K562 (cell line): Measurements from ENCODE around the gene LMNB1. TPM values are rescaled to one million over a fixed set of nuclear protein-coding genes. Genes with fewer than 3 reads are reported as not detected.
A peak's percentile ranks its signal among the peaks of the same experiment; 100 is the strongest.

Source experiments
- ATAC-seq: fragments of 200-7000 bp; cut with Tn5 transposase; 3 replicates; pipeline ENCODE4 v1.9.1; 2020; ENCODE audit warnings: moderate library complexity
- BruUV-seq: library from RNA; stranded (reverse); fragments of 400-500 nt; replicated peaks from 2 replicates; lab custom pipeline; 2021; lab: Mats Ljungman, UMichigan
- CTCF ChIA-PET: fragments of 300-600 bp; formaldehyde crosslinking; extraction: SDS; loops from one replicate; lab custom pipeline; 2021; ENCODE audit warnings: low intra/inter-chr PET ratio; lab: Yijun Ruan, JAX
- POLR2A ChIA-PET: fragments of 300-600, 350-650 bp; sonication (Branson Sonifier 250); formaldehyde crosslinking; extraction: SDS; loops from one replicate; lab custom pipeline; 2021; ENCODE audit warnings: antibody characterized with exemption, inconsistent platforms; lab: Yijun Ruan, JAX
- DNase-seq, 4 experiments: peaks; one replicate each; pipeline versions ENCODE4 v3.0.0 to v3.0.0-alpha.2; 2011 to 2018; ENCODE audit warnings: low spot score in 3 of 4, mixed read lengths in 3 of 4; ENCODE audit errors: extremely low read depth in 1 of 4
- FAIRE-seq: peaks from 2 replicates; lab custom pipeline; 2011; peaks lifted over from hg19 to GRCh38; lab: Jason Lieb, UNC
- H2AFZ ChIP-seq: 2 replicates; pipeline ENCODE4 v1.6.0; 2011; ENCODE audit warnings: low read depth, low read length, control low read depth, inconsistent platforms
- H3K27ac ChIP-seq: fragments of 200-600 bp; 3 replicates; pipeline ENCODE4 v1.8.0; 2011; ENCODE audit warnings: low read depth, mild to moderate bottlenecking, control low read depth, inconsistent platforms, low read length, moderate library complexity, mixed read lengths; ENCODE audit errors: extremely low read depth
- H3K27me3 ChIP-seq, 2 experiments: fragments of 300-600 bp in 1 of 2; 2 replicates in 1 of 2; 3 replicates in 1 of 2; pipeline versions ENCODE4 v1.6.0 to v1.8.0; 2011; ENCODE audit warnings: inconsistent platforms in 2 of 2, low read length in 2 of 2, mild to moderate bottlenecking in 1 of 2, mixed read lengths in 1 of 2, moderate library complexity in 1 of 2; ENCODE audit not compliant: control insufficient read depth in 2 of 2, insufficient read depth in 2 of 2
- H3K36me3 ChIP-seq: fragments of 300-600 bp; 3 replicates; pipeline ENCODE4 v1.8.0; 2011; ENCODE audit warnings: mild to moderate bottlenecking, low read length, inconsistent platforms; ENCODE audit not compliant: control insufficient read depth, insufficient read depth
- H3K4me1 ChIP-seq, 2 experiments: fragments of 200-600 bp in 1 of 2; replicated peaks in 1 of 2; 2 replicates in 1 of 2; 3 replicates in 1 of 2; pipeline versions ENCODE4 v1.5.1 to v1.8.0; 2011; ENCODE audit warnings: inconsistent platforms in 2 of 2, low read length in 2 of 2, mild to moderate bottlenecking in 1 of 2, mixed read lengths in 1 of 2, moderate library complexity in 1 of 2; ENCODE audit not compliant: control insufficient read depth in 2 of 2, insufficient read depth in 2 of 2
- H3K4me2 ChIP-seq: 2 replicates; pipeline ENCODE4 v1.6.1; 2011; ENCODE audit warnings: low read length, control low read depth, inconsistent platforms, mixed read lengths; ENCODE audit not compliant: insufficient read depth
- H3K4me3 ChIP-seq: fragments of 200-600 bp; sonication (generic), shearing (Covaris generic); 2 replicates; pipeline ENCODE4 v1.5.1; 2016; ENCODE audit warnings: control low read depth, inconsistent platforms
- H3K79me2 ChIP-seq: fragments of 200-600 bp; 3 replicates; pipeline ENCODE4 v1.8.0; 2011; ENCODE audit warnings: low read length, inconsistent platforms; ENCODE audit not compliant: control insufficient read depth, insufficient read depth
- H3K9ac ChIP-seq, 2 experiments: 2 replicates each; pipeline versions ENCODE4 v1.6.0 to v1.6.1; 2011; ENCODE audit warnings: low read depth in 2 of 2, low read length in 2 of 2, control low read depth in 1 of 2, inconsistent platforms in 1 of 2, mild to moderate bottlenecking in 1 of 2, mixed read lengths in 1 of 2; ENCODE audit not compliant: insufficient read depth in 1 of 2
- H3K9me1 ChIP-seq: one replicate; pipeline ENCODE4 v1.6.0; 2011; ENCODE audit warnings: inconsistent platforms, mild to moderate bottlenecking, low read length, moderate library complexity; ENCODE audit not compliant: control insufficient read depth, insufficient read depth
- H3K9me3 ChIP-seq: replicated peaks from 2 replicates; pipeline ENCODE4 v1.5.1; 2011; ENCODE audit warnings: low read depth, low read length, inconsistent platforms; ENCODE audit not compliant: control insufficient read depth, insufficient read depth
- H4K20me1 ChIP-seq: replicated peaks from 2 replicates; pipeline ENCODE4 v1.6.1; 2011; ENCODE audit warnings: low read length, inconsistent platforms, mixed read lengths; ENCODE audit not compliant: control insufficient read depth, insufficient read depth
- CBX2 ChIP-seq: fragments of 200-600 bp; sonication (generic); IDR thresholded peaks from one replicate; pipeline ENCODE4 v1.6.1; 2012; ENCODE audit warnings: mild to moderate bottlenecking, low read length, inconsistent platforms; ENCODE audit not compliant: insufficient read depth, poor library complexity, severe bottlenecking
- HNRNPK ChIP-seq: fragments of 200-400 bp; formaldehyde crosslinking; IDR thresholded peaks from one replicate; pipeline ENCODE4 v1.6.1; 2018; ENCODE audit warnings: mild to moderate bottlenecking, low read depth, low read length; ENCODE audit not compliant: poor library complexity, severe bottlenecking
- JUND ChIP-seq, 2 experiments: IDR thresholded peaks; 2 replicates in 1 of 2; 3 replicates in 1 of 2; pipeline ENCODE4 v1.6.1; 2011; ENCODE audit warnings: borderline replicate concordance in 2 of 2, low read depth in 2 of 2, low read length in 2 of 2, improper control_type of control experiment in 1 of 2, missing biosample characterization in 1 of 2, missing genetic modification characterization in 1 of 2, missing genetic modification reagents in 1 of 2
- LCOR ChIP-seq: sonication (generic); formaldehyde crosslinking; IDR thresholded peaks from 2 replicates; pipeline ENCODE4 v1.8.0; 2022; ENCODE audit warnings: mild to moderate bottlenecking, missing genetic modification reagents
- NFRKB ChIP-seq: fragments of 450-650 bp; IDR thresholded peaks from 2 replicates; pipeline ENCODE4 v1.6.1; 2016; ENCODE audit warnings: low read depth
- NFYB ChIP-seq: IDR thresholded peaks from 2 replicates; pipeline ENCODE4 v1.6.1; 2011; ENCODE audit warnings: mild to moderate bottlenecking, moderate library complexity; ENCODE audit not compliant: insufficient read length; ENCODE audit errors: extremely low read depth
- NR2F6 ChIP-seq: fragments of 450-650 bp; formaldehyde crosslinking; IDR thresholded peaks from 2 replicates; pipeline ENCODE4 v1.4.0; 2020; ENCODE audit warnings: mild to moderate bottlenecking
- PCBP2 ChIP-seq: fragments of 200-400 bp; formaldehyde crosslinking; IDR thresholded peaks from 2 replicates; pipeline ENCODE4 v1.6.1; 2018; ENCODE audit warnings: low read length, low read depth, mild to moderate bottlenecking, moderate library complexity; ENCODE audit not compliant: poor library complexity, severe bottlenecking
- SFPQ ChIP-seq: fragments of 200-400 bp; formaldehyde crosslinking; IDR thresholded peaks from 2 replicates; pipeline ENCODE4 v1.6.1; 2017; ENCODE audit warnings: mild to moderate bottlenecking, low read depth, low read length, moderate library complexity
- TBP ChIP-seq: optimal IDR thresholded peaks from 2 replicates; pipeline ENCODE3; 2011; ENCODE audit warnings: low read depth, low read length, improper control_type of control experiment
- ZNF280B ChIP-seq: fragments of 250-450 bp; sonication (Bioruptor Pico); IDR thresholded peaks from 2 replicates; pipeline ENCODE4 v1.5.1; 2021; ENCODE audit warnings: mild to moderate bottlenecking
- ZNF449 ChIP-seq: fragments of 250-450 bp; sonication (Bioruptor Pico); IDR thresholded peaks from 2 replicates; pipeline ENCODE4 v1.8.0; 2022; ENCODE audit warnings: moderate library complexity, mild to moderate bottlenecking, inconsistent platforms
- WGBS: fragments of 100-300 bp; shearing (Covaris generic); methylation state at CpG from one replicate; pipeline ENCODE4 v1.1.6; 2016; ENCODE audit warnings: low coverage, mixed read lengths; ENCODE audit not compliant: insufficient coverage; ENCODE audit errors: missing lambda C conversion rate; 5-methylcytosine and 5-hydroxymethylcytosine counted together
- in situ Hi-C: fragments of 300-500 bp; cut with MboI; formaldehyde crosslinking; loops from 4 replicates; pipeline ENCODE4 v1.15.0; 2018; ENCODE audit warnings: inconsistent platforms, mixed read lengths
- intact Hi-C: fragments of 100-400 bp; cut with micrococcal nuclease; formaldehyde crosslinking; loops from 2 replicates; pipeline ENCODE4 v1.14.2; 2022
- polyA plus RNA-seq, 8 experiments: library from polyadenylated mRNA; depleted of rRNA in 4 of 8; stranded (reverse) in 5 of 8; unstranded in 3 of 8; fragments of >200 nt; fragmentation: Nextera tagmentation in 2 of 8; fragmentation: Illumina TruSeq in 1 of 8; extraction: Ambion mirVana in 2 of 8; extraction: Trizol in 1 of 8; gene quantifications; 2 replicates each; pipeline versions ENCODE4 v1.2.1 to v1.2.3, GENCODE V29; 2011 to 2014; ENCODE audit warnings: inconsistent platforms in 1 of 8, missing spikeins in 1 of 8
- total RNA-seq, 7 experiments: library from RNA; depleted of rRNA in 6 of 7; stranded (reverse); fragments of >200 nt in 6 of 7; fragmentation: Illumina TruSeq in 2 of 7; extraction: Trizol in 2 of 7; gene quantifications; 2 replicates each; pipeline versions ENCODE4 v1.2.1 to v1.2.3, GENCODE V29; 2011 to 2021; ENCODE audit warnings: low replicate concordance in 1 of 7

LMNB1 gene
- total and polyA plus RNA-seq, 9 of the 15 experiments (the other 6 are each of a cell fraction or from before 2014, with no cell fraction given) = 2.8 to 190 (median 131) TPM

GRCh38 chr5:126836778-126837177 lies 59.8 kb downstream of the LMNB1 start:
- H2AFZ ChIP-seq = no peak overlapping the region
- no peaks in the 10 kb centered on the region for H3K9me3 ChIP-seq
- H4K20me1 ChIP-seq = no peaks in the 10 kb centered on the region
- 88% methylated on average over 2 of the region's 2 CpGs for WGBS
- no peaks in the 10 kb centered on the region; a peak in 1 of 5 replicates for H3K4me1 ChIP-seq
- DNase-seq = no peak
- CTCF ChIA-PET = interaction anchor here (2.0 kb wide), 1 partner anchor 656 kb away, joined by 14 read pairs; no protein-coding TSS in a partner anchor
- no peaks in the 10 kb centered on the region for H3K79me2 ChIP-seq
- ATAC-seq = no peak
- no peak for FAIRE-seq
- no peak overlapping the region for H3K9ac ChIP-seq
- H3K9me1 ChIP-seq = no peaks in the 10 kb centered on the region
- no peak for TF ChIP-seq LCOR (CRISPR knock-in tag)
- TF ChIP-seq PCBP2 = peak; percentile 74
- no peak for TF ChIP-seq ZNF280B (CRISPR knock-in tag)
- TF ChIP-seq HNRNPK = peak; percentile 66
- no peak for TF ChIP-seq NFRKB
- no peak for TF ChIP-seq NFYB
- TF ChIP-seq NR2F6 (CRISPR knock-in tag) = no peak
- no peak for TF ChIP-seq SFPQ
- TF ChIP-seq CBX2 = no peak
- no peak for TF ChIP-seq JUND (IDR thresholded peaks at IDR 0.05; ENCODE audit: borderline replicate concordance, low read depth, low read length)
- no peak for TF ChIP-seq JUND (tag; IDR thresholded peaks at IDR 0.05; ENCODE audit: borderline replicate concordance, low read depth, low read length)
- TF ChIP-seq TBP = no peak
- TF ChIP-seq ZNF449 (CRISPR knock-in tag) = no peak
- BruUV-seq = no TSS peak
- no peaks in the 10 kb centered on the region for H3K27me3 ChIP-seq
- H3K4me3 ChIP-seq = no peak overlapping the region
- H3K36me3 ChIP-seq = peaks cover 65% of the 10 kb centered on the region
- POLR2A ChIA-PET = no interaction called here
- no peak overlapping the region for H3K4me2 ChIP-seq
- intact Hi-C loops (no loop called here), in situ Hi-C loops (no loop called here)
- H3K27ac ChIP-seq = no peak overlapping the region
